Suprapubic skin (tissue), 3 donors: Measurements from ENCODE around the gene KCNG2.

Source experiments
- POLR2A ChIP-seq, 2 donors: fragments of 450-650 bp; IDR thresholded peaks; one replicate each; pipeline ENCODE4 v1.6.1; 2017; ENCODE audit warnings: antibody characterized with exemption in 2 of 2, mild to moderate bottlenecking in 2 of 2, moderate library complexity in 2 of 2
- TF ChIP-seq, protein P1 (sequence below), 2 donors: fragments of 200-600 bp in 1 of 2; fragments of 450-650 bp in 1 of 2; sonication (generic) in 1 of 2; IDR thresholded peaks; one replicate each; pipeline ENCODE4 v1.5.1; 2016 to 2019; ENCODE audit warnings: antibody characterized with exemption in 2 of 2, mild to moderate bottlenecking in 1 of 2, moderate library complexity in 1 of 2

DNA sequence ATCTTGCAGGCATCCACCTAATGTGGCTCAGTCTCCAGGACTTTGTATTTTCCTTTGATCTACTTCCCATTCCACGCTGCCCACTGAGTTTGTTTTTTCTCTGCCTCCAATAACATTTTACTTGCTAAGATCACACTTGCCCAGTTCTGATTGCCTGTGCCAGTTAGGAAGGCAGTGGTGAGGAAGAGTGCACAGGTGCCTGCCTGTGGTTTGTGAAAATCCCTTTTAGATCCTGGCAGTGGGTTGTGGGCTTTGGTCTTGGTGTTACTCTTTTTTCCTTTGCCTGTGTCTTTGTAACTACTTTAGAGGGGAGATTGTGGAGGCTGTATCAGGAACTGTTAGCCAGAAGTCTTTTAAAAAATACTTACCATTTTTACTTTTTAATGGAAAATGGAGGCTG lies 36.9 kb upstream of the KCNG2 start:
- TF ChIP-seq POLR2A (IDR thresholded peaks at IDR 0.05), result no peak
- TF ChIP-seq, protein P1, sequence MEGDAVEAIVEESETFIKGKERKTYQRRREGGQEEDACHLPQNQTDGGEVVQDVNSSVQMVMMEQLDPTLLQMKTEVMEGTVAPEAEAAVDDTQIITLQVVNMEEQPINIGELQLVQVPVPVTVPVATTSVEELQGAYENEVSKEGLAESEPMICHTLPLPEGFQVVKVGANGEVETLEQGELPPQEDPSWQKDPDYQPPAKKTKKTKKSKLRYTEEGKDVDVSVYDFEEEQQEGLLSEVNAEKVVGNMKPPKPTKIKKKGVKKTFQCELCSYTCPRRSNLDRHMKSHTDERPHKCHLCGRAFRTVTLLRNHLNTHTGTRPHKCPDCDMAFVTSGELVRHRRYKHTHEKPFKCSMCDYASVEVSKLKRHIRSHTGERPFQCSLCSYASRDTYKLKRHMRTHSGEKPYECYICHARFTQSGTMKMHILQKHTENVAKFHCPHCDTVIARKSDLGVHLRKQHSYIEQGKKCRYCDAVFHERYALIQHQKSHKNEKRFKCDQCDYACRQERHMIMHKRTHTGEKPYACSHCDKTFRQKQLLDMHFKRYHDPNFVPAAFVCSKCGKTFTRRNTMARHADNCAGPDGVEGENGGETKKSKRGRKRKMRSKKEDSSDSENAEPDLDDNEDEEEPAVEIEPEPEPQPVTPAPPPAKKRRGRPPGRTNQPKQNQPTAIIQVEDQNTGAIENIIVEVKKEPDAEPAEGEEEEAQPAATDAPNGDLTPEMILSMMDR (IDR thresholded peaks at IDR 0.05), result no peak
